ENCODE results near the gene TM9SF1. TPM values are rescaled to one million over a fixed set of nuclear protein-coding genes. Genes with fewer than 3 reads are reported as not detected.

The TM9SF1 gene
- total RNA-seq, 4 donors from 2014 or later = 27.0 to 44.6 (median 43.8) TPM

DNA sequence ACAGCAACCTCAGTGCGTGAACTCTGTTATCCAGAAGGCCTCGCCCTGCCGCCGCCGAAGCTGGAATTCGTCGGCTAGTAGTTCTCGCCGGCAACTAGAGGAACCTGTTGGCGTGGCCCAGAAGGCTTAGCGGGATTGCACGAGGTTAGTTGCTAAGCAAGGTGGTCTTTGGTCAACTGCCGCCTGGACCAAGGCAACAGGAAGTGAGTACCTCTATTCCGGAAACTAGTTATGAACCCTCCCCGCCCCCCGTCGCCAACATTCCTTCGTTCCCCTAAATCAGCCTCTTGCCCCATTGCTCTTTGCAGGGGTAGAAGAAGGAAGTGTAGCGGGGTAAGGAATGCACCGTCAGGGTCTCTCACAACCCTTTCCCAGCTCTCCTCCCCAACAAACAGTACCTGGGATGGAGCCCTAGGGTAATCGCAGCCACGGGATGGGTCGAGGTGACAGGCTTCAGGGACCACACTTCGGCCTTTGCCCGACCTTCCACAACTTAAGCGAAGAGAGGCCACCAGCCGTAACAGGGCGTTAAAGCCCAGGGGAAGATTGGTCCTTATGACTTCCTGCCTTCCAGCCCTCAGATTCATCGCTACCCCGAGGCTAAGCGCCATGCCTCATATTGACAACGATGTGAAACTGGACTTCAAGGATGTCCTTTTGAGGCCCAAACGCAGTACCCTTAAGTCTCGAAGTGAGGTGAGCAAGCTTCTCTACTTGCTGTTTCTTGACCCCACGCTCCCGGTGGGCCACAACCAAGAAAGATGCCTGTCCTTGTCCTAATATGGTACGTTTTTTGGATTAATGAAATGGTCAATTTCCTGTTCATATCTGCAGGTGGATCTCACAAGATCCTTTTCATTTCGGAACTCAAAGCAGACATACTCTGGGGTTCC is 37.6 kb upstream of the TM9SF1 start, which contains the start of gene GMPR2:
Gene GMPR2, plus strand, starts transcription at position 285 of the 893 bp plus-strand sequence. Its CDS starts 325 bp downstream, at position 610.
- 10% methylated on average over 18 of the region's 38 CpGs for WGBS
- Histone ChIP-seq H3K9me3 (no peaks in the 10 kb centered on the region), H3K36me3 (peaks cover 22 to 46% (median 32%) of the 10 kb centered on the region in 4 donors), H3K4me3 (peak within 1 kb of the TSS; percentile 89 to 97 (median 92)), H3K27ac (replicated peaks in 1 of 4) (peak within 1 kb of the TSS; percentile 86 to 94 (median 92)), H3K4me1 (peaks cover 30 to 52% (median 41%) of the 10 kb centered on the region in 4 donors), H3K27me3 (no peaks in the 10 kb centered on the region)
- intact Hi-C loops (cut with DNase I) = no loop called here
- TF ChIP-seq POLR2AphosphoS5 (IDR thresholded peaks at IDR 0.05) = peak; percentile 34 to 51
- TF ChIP-seq, protein P1, sequence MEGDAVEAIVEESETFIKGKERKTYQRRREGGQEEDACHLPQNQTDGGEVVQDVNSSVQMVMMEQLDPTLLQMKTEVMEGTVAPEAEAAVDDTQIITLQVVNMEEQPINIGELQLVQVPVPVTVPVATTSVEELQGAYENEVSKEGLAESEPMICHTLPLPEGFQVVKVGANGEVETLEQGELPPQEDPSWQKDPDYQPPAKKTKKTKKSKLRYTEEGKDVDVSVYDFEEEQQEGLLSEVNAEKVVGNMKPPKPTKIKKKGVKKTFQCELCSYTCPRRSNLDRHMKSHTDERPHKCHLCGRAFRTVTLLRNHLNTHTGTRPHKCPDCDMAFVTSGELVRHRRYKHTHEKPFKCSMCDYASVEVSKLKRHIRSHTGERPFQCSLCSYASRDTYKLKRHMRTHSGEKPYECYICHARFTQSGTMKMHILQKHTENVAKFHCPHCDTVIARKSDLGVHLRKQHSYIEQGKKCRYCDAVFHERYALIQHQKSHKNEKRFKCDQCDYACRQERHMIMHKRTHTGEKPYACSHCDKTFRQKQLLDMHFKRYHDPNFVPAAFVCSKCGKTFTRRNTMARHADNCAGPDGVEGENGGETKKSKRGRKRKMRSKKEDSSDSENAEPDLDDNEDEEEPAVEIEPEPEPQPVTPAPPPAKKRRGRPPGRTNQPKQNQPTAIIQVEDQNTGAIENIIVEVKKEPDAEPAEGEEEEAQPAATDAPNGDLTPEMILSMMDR (IDR thresholded peaks at IDR 0.05) = no peak
- no peak for DNase-seq (ENCODE audit: extremely low spot score)

DNA sequence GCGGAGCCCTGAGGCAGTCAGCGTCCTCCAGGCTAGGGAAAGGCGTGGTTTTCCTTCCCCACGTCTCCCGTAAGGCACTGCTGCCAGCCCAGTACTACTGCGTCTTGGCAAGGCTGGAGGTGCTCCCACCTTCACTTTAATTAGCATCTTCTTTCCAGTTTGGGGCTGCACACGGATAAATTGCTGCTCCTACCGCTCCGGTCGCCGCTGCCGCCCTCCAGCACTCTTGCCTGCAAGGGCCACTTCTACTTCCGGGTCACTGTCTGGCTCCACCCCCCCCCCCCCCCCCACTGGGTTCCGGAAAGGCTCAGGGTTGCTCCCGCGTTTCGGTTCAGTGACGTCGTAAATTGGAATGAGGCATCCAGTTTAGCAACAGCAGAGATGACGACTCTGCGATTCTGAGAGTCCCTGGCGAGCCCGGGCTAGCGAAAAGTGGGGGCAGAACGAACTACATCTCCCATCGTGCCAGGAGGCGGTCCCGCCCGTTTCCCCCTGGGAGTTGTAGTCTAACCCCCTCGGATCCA is 36.9 kb upstream of the TM9SF1 start, which contains the start of gene NEDD8:
Gene NEDD8, minus strand, starts transcription at position 247 of the 524 bp plus-strand sequence. Its CDS starts 100 bp downstream, at position 147.
- intact Hi-C loops (cut with DNase I) = no loop called here
- TF ChIP-seq POLR2AphosphoS5 (IDR thresholded peaks at IDR 0.05) = peak; percentile 49 to 91
- TF ChIP-seq, protein P1 (IDR thresholded peaks at IDR 0.05) = no peak
- TF ChIP-seq POLR2A (IDR thresholded peaks at IDR 0.05; ENCODE audit: low read depth) = peak; percentile 68
- Histone ChIP-seq H3K4me3 (peak within 1 kb of the TSS; percentile 89 to 97 (median 92)), H3K27me3 (no peaks in the 10 kb centered on the region), H3K9me3 (no peaks in the 10 kb centered on the region), H3K27ac (replicated peaks in 1 of 4) (peak within 1 kb of the TSS; percentile 86 to 94 (median 92)), H3K36me3 (peaks cover 16 to 46% (median 29%) of the 10 kb centered on the region in 4 donors), H3K4me1 (peaks cover 30 to 45% (median 38%) of the 10 kb centered on the region in 4 donors)
- WGBS = 0% methylated on average over 19 of the region's 30 CpGs
- peak; percentile 99 for DNase-seq (ENCODE audit: extremely low spot score)

DNA sequence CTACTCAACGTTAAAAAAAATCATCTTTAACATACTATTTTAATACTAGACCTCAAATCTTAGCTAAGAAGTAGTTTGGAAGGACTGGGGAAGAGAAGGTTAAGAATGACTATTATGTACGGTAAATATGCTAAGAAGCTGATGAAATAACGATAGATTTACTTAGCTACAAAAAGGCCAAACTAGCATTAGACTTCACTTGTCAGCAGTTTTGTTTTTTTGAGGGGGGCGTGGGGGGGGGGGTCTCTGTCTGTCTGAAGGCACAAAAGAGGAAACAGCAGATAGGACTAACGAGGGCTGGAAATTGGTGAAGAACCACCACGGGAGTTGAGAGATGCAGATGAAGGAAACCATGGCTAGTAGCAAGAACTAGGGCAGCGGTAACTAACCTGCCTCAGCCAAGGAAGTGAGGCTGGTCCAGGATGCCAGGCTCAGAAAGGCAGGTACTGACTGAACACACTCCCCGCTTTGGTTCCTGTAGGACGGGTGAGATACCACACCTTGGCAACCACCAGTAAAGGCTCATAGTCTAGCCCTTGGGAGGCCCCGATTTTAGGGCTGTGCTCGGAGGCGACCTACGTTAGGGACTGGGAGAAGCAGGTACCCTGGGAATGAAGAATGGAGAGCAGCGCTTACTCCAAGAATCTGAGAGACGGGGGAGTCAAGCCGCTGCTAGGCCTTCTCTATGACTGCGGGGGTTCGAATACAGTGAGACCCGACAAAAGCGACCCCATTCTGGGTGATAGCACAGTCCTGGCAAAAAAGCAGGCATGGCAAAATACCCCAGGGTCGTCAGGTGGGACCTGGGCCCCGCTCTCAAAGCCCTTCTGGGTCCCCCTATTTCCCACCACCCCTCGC is 36.3 kb upstream of the TM9SF1 start:
- intact Hi-C loops (cut with DNase I) = no loop called here

DNA sequence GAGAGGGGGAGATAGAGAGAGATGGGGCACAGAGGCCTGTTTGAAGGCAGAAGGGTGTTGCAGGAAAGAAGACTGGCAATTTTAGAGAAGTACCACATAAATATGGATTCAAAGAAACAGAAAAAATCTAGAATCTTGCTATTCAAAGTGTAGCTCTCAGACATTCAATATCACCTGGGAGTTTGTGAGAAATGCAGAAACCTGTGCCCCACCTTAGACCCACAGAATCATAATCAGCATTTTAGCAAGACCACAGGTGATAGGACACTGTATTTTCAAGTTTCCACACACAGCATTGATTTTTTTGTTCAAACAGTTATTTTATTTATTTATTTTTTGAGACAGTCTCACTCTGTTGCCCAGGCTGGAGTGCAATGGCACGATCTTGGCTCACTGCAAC is 33.7 kb upstream of the TM9SF1 start:
- Histone ChIP-seq H3K27me3 (no peaks in the 10 kb centered on the region), H3K27ac (replicated peaks in 1 of 4) (no peak overlapping the region), H3K36me3 (peaks cover 0 to 19% (median 13%) of the 10 kb centered on the region in 4 donors), H3K4me1 (peaks cover 24 to 42% (median 32%) of the 10 kb centered on the region in 4 donors), H3K4me3 (no peak overlapping the region), H3K9me3 (no peaks in the 10 kb centered on the region)
- 96% methylated on average over 1 of the region's 1 CpG for WGBS
- DNase-seq (ENCODE audit: extremely low spot score) = no peak
- intact Hi-C loops (cut with DNase I) = no loop called here
- TF ChIP-seq POLR2A (IDR thresholded peaks at IDR 0.05; ENCODE audit: low read depth) = no peak
- TF ChIP-seq, protein P1 (IDR thresholded peaks at IDR 0.05) = no peak
- TF ChIP-seq POLR2AphosphoS5 (IDR thresholded peaks at IDR 0.05) = no peak
- TF ChIP-seq EP300 (IDR thresholded peaks at IDR 0.05) = no peak

More for the DNA sequence above, 36.3 kb upstream of the TM9SF1 start:
- TF ChIP-seq EP300 (IDR thresholded peaks at IDR 0.05) = no peak
- no peak for TF ChIP-seq POLR2AphosphoS5 (IDR thresholded peaks at IDR 0.05)
- TF ChIP-seq POLR2A (IDR thresholded peaks at IDR 0.05; ENCODE audit: low read depth) = no peak
- TF ChIP-seq, protein P1 (IDR thresholded peaks at IDR 0.05) = no peak
- Histone ChIP-seq H3K9me3 (no peaks in the 10 kb centered on the region), H3K27me3 (no peaks in the 10 kb centered on the region), H3K36me3 (peaks cover 10 to 40% (median 24%) of the 10 kb centered on the region in 4 donors), H3K4me1 (peaks cover 30 to 49% (median 37%) of the 10 kb centered on the region in 4 donors), H3K27ac (replicated peaks in 1 of 4) (peak overlapping the region; percentile 86 to 94 (median 92)), H3K4me3 (peak overlapping the region; percentile 89 to 97 (median 92))
- no peak for DNase-seq (ENCODE audit: extremely low spot score)
- WGBS = 13% methylated on average over 20 of the region's 23 CpGs

Data from esophagus muscularis mucosa (tissue), 4 donors.